CD4-positive, alpha-beta T cell (primary cell): Measurements from ENCODE around the gene C6orf89. TPM values are rescaled to one million over a fixed set of nuclear protein-coding genes. Genes with fewer than 3 reads are reported as not detected.

Experiments used
- ATAC-seq: fragments of 200-7000 bp; cut with Tn5 transposase; one replicate; pipeline ENCODE4 v1.10.0; 2022; ENCODE audit warnings: mild to moderate bottlenecking; ENCODE audit not compliant: poor library complexity
- CTCF ChIA-PET: fragments of 350-600 bp; sonication (Branson Sonifier 250); formaldehyde crosslinking; loops from one replicate; lab custom pipeline; 2021; ENCODE audit warnings: antibody characterized with exemption, inconsistent platforms; lab: Charles Lee
- POLR2A ChIA-PET: fragments of 350-600 bp; sonication (Branson Sonifier 250); formaldehyde crosslinking; loops from one replicate; lab custom pipeline; 2021; ENCODE audit warnings: antibody characterized with exemption, inconsistent platforms; lab: Charles Lee
- DNase-seq, 14 experiments: peaks; one replicate each; pipeline ENCODE4 v3.0.0-alpha.2; 2013 to 2020; ENCODE audit warnings: mixed read lengths in 2 of 14
- H3K27ac ChIP-seq, 2 donors: one replicate each; pipeline versions ENCODE4 v1.5.1 to v1.7.0; 2013; ENCODE audit warnings: low read length in 2 of 2, low read depth in 1 of 2, mild to moderate bottlenecking in 1 of 2
- H3K27me3 ChIP-seq, 2 experiments: 1 replicate in 1 of 2; 2 replicates in 1 of 2; pipeline versions ENCODE4 v1.6.1 to v1.7.0; 2013; ENCODE audit warnings: low read length in 2 of 2, control low read depth in 1 of 2, mild to moderate bottlenecking in 1 of 2, moderate library complexity in 1 of 2; ENCODE audit not compliant: insufficient read depth in 2 of 2, control insufficient read depth in 1 of 2
- H3K36me3 ChIP-seq: one replicate; pipeline ENCODE4 v1.6.1; 2013; ENCODE audit warnings: low read length, control low read depth; ENCODE audit not compliant: insufficient read depth
- H3K4me1 ChIP-seq: one replicate; pipeline ENCODE4 v1.6.1; 2013; ENCODE audit warnings: low read length, control low read depth; ENCODE audit not compliant: insufficient read depth
- H3K4me3 ChIP-seq: one replicate; pipeline ENCODE4 v1.5.1; 2013; ENCODE audit warnings: mild to moderate bottlenecking, low read length, moderate library complexity
- H3K9me3 ChIP-seq, 2 experiments: 1 replicate in 1 of 2; 2 replicates in 1 of 2; pipeline versions ENCODE4 v1.6.1 to v1.7.0; 2013; ENCODE audit warnings: low read length in 2 of 2, mild to moderate bottlenecking in 2 of 2, control low read depth in 1 of 2, moderate library complexity in 1 of 2; ENCODE audit not compliant: control insufficient read depth in 1 of 2, insufficient read depth in 1 of 2
- H3K27ac Mint-ChIP-seq: one replicate; pipeline ENCODE4 v1.8.0; 2020; ENCODE audit warnings: mixed read lengths
- H3K27me3 Mint-ChIP-seq: one replicate; pipeline ENCODE4 v1.8.0; 2021; ENCODE audit warnings: mixed read lengths
- H3K36me3 Mint-ChIP-seq: one replicate; pipeline ENCODE4 v1.8.0; 2021; ENCODE audit warnings: low read depth, mixed read lengths
- H3K4me1 Mint-ChIP-seq: one replicate; pipeline ENCODE4 v1.8.0; 2021; ENCODE audit warnings: low read depth, mixed read lengths
- H3K4me3 Mint-ChIP-seq: one replicate; pipeline ENCODE4 v1.8.0; 2020; ENCODE audit warnings: mild to moderate bottlenecking, mixed read lengths
- H3K9me3 Mint-ChIP-seq: one replicate; pipeline ENCODE4 v1.8.0; 2020; ENCODE audit warnings: mixed read lengths
- CTCF ChIP-seq: fragments of 200-600 bp; IDR thresholded peaks from one replicate; pipeline ENCODE4 v1.8.0; 2022; ENCODE audit warnings: antibody characterized with exemption, mild to moderate bottlenecking
- intact Hi-C, 2 experiments: fragments of 100-400 bp; cut with DNase I in 1 of 2; cut with micrococcal nuclease in 1 of 2; formaldehyde crosslinking; loops; one replicate each; pipeline versions ENCODE4 v1.15.1 to v1.9.0; 2023 to 2025; cut with DNase I, micrococcal nuclease
- total RNA-seq, 174 experiments: library from RNA in 2 of 174; stranded (reverse) in 2 of 174; gene quantifications; one replicate each; pipeline ENCODE4 v1.2.3 and lab custom pipeline; 2021 to 2026

Gene C6orf89
- total RNA-seq, 2 experiments from 2014 or later: 23.7 to 24.0 TPM

DNA sequence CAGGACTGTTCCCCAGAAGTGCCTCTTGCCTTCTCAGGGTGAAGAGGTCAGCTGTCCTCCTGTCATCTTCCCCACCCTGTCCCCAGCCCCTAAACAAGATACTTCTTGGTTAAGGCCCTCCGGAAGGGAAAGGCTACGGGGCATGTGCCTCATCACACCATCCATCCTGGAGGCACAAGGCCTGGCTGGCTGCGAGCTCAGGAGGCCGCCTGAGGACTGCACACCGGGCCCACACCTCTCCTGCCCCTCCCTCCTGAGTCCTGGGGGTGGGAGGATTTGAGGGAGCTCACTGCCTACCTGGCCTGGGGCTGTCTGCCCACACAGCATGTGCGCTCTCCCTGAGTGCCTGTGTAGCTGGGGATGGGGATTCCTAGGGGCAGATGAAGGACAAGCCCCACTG lies 78.6 kb downstream of the C6orf89 start:
- DNase-seq (peak in 1 of 14 experiments; percentile 18), ATAC-seq (no peak)
- Mint-ChIP-seq H3K9me3 (no peaks in the 10 kb centered on the region), H3K27me3 (no peaks in the 10 kb centered on the region), H3K27ac (peak overlapping the region; percentile 86), H3K36me3 (peaks cover 43% of the 10 kb centered on the region), H3K4me1 (peaks cover 50% of the 10 kb centered on the region), H3K4me3 (peak overlapping the region; percentile 68)
- POLR2A ChIA-PET: interaction anchor here (1.8 to 4.6 kb wide), 2 partner anchors 10 to 22 kb away, joined by 13 to 31 read pairs; partner anchors contain the start of genes MTCH1 and PI16
- no peak overlapping the region for H3K4me3 ChIP-seq
- H3K9me3 ChIP-seq: no peaks in the 10 kb centered on the region
- H3K27me3 ChIP-seq: no peaks in the 10 kb centered on the region
- no peak for TF ChIP-seq CTCF
- peaks cover 35% of the 10 kb centered on the region for H3K4me1 ChIP-seq
- peak overlapping the region in 1 of 2 donors; percentile 72 for H3K27ac ChIP-seq
- CTCF ChIA-PET: interaction anchor here (1.0 to 1.7 kb wide), 2 partner anchors 54 to 79 kb away, joined by 4 to 7 read pairs; partner anchors contain the start of gene C6orf89
- peaks cover 22% of the 10 kb centered on the region for H3K36me3 ChIP-seq
- intact Hi-C loops: loop anchor here (2.0 to 5.0 kb wide), 2 partner anchors 20 to 77 kb away; partner anchors contain the start of gene C6orf89 (in 1 of the 2)

- no peak for TF ChIP-seq CTCF
- ATAC-seq (no peak), DNase-seq (peak in 1 of 14 experiments; percentile 9)
- Mint-ChIP-seq H3K36me3 (peaks cover 49% of the 10 kb centered on the region), H3K27ac (peak overlapping the region; percentile 81), H3K9me3 (no peaks in the 10 kb centered on the region), H3K4me3 (peak overlapping the region; percentile 68), H3K27me3 (no peaks in the 10 kb centered on the region), H3K4me1 (peaks cover 49% of the 10 kb centered on the region)
- intact Hi-C loops: loop anchor here (2.0 to 5.0 kb wide), 2 partner anchors 20 to 78 kb away; partner anchors contain the start of gene C6orf89 (in 1 of the 2)
- ChIA-PET POLR2A (interaction anchor here (3.1 to 4.6 kb wide), 2 partner anchors 9 to 21 kb away, joined by 19 to 31 read pairs; partner anchors contain the start of genes MTCH1 and PI16), CTCF (interaction anchor here (1.1 kb wide), 1 partner anchor 9 kb away, joined by 3 read pairs; no protein-coding TSS in a partner anchor)
- Histone ChIP-seq H3K4me1 (peaks cover 33% of the 10 kb centered on the region), H3K27ac (peak overlapping the region; percentile 10 to 33), H3K4me3 (no peak overlapping the region), H3K27me3 (no peaks in the 10 kb centered on the region), H3K36me3 (peaks cover 28% of the 10 kb centered on the region), H3K9me3 (no peaks in the 10 kb centered on the region)
Measured at GRCh38 chr6:36964908-36965307, 79.2 kb downstream of the C6orf89 start.

GRCh38 chr6:36967301-36967700 lies 81.5 kb downstream of the C6orf89 start:
- POLR2A ChIA-PET: interaction anchor here (3.1 kb wide), 1 partner anchor 11 kb away, joined by 19 read pairs; the partner anchor contains the start of gene PI16

More at GRCh38 chr6:36967301-36967700, 81.5 kb downstream of the C6orf89 start:
- no peak overlapping the region for H3K4me3 Mint-ChIP-seq
- no peak overlapping the region for H3K27ac ChIP-seq
- peaks cover 73% of the 10 kb centered on the region for H3K36me3 Mint-ChIP-seq
- CTCF ChIA-PET: no interaction called here
- H3K4me3 ChIP-seq: no peak overlapping the region
- ATAC-seq (no peak), DNase-seq (no peak)
- no peaks in the 10 kb centered on the region for H3K9me3 Mint-ChIP-seq
- intact Hi-C loops: no loop called here
- H3K27me3 Mint-ChIP-seq: no peaks in the 10 kb centered on the region
- no peaks in the 10 kb centered on the region for H3K9me3 ChIP-seq
- H3K27me3 ChIP-seq: no peaks in the 10 kb centered on the region
- H3K4me1 ChIP-seq: peaks cover 29% of the 10 kb centered on the region
- peaks cover 51% of the 10 kb centered on the region for H3K36me3 ChIP-seq
- peaks cover 40% of the 10 kb centered on the region for H3K4me1 Mint-ChIP-seq
- peak overlapping the region; percentile 81 for H3K27ac Mint-ChIP-seq
- TF ChIP-seq CTCF: no peak
